GM23248 (cell line): ENCODE data around the gene CAMTA1. TPM values are rescaled to one million over a fixed set of nuclear protein-coding genes. Genes with fewer than 3 reads are reported as not detected.

Experiments used
- DNase-seq: peaks from one replicate; pipeline ENCODE4 v3.0.0-alpha.2; 2015
- H2AFZ ChIP-seq: fragments of 200-600 bp; sonication (generic); 2 replicates; pipeline ENCODE4 v1.6.1; 2016; ENCODE audit warnings: antibody characterized with exemption
- H3F3A ChIP-seq: fragments of 200-600 bp; sonication (generic); 2 replicates; pipeline ENCODE4 v1.6.1; 2016; ENCODE audit warnings: mild to moderate bottlenecking, antibody characterized with exemption, mixed run types; ENCODE audit not compliant: insufficient read depth
- H3K27ac ChIP-seq: fragments of 200-600 bp; sonication (generic); 2 replicates; pipeline ENCODE4 v1.5.1; 2016; ENCODE audit warnings: mild to moderate bottlenecking
- H3K27me3 ChIP-seq: fragments of 200-600 bp; sonication (generic); replicated peaks from 2 replicates; pipeline ENCODE4 v1.6.1; 2016; ENCODE audit warnings: mild to moderate bottlenecking; ENCODE audit not compliant: insufficient read depth
- H3K36me3 ChIP-seq: fragments of 200-600 bp; sonication (generic); 2 replicates; pipeline ENCODE4 v1.6.1; 2016; ENCODE audit warnings: low read depth, mild to moderate bottlenecking
- H3K4me1 ChIP-seq: fragments of 200-600 bp; sonication (generic); 2 replicates; pipeline ENCODE4 v1.6.1; 2016; ENCODE audit warnings: mild to moderate bottlenecking; ENCODE audit not compliant: insufficient read depth
- H3K4me2 ChIP-seq: fragments of 200-600 bp; sonication (generic); one replicate; pipeline ENCODE4 v1.6.1; 2016; ENCODE audit warnings: mild to moderate bottlenecking; ENCODE audit not compliant: unreplicated experiment
- H3K4me3 ChIP-seq: fragments of 200-600 bp; sonication (generic); 2 replicates; pipeline ENCODE4 v1.5.1; 2016; ENCODE audit warnings: mild to moderate bottlenecking
- H3K79me2 ChIP-seq: fragments of 200-600 bp; sonication (generic); 2 replicates; pipeline ENCODE4 v1.6.1; 2016; ENCODE audit warnings: mild to moderate bottlenecking; ENCODE audit not compliant: insufficient read depth
- H3K9ac ChIP-seq: fragments of 200-600 bp; sonication (generic); 2 replicates; pipeline ENCODE4 v1.6.1; 2016; ENCODE audit warnings: mild to moderate bottlenecking
- H3K9me2 ChIP-seq: fragments of 200-600 bp; sonication (generic); 2 replicates; pipeline ENCODE4 v1.6.1; 2016; ENCODE audit warnings: mixed run types, mild to moderate bottlenecking, moderate library complexity; ENCODE audit not compliant: insufficient read depth
- H3K9me3 ChIP-seq: fragments of 200-600 bp; sonication (generic); one replicate; pipeline ENCODE4 v1.6.1; 2017; ENCODE audit warnings: low read depth
- H4K20me1 ChIP-seq: fragments of 200-600 bp; sonication (generic); 2 replicates; pipeline ENCODE4 v1.6.0; 2016; ENCODE audit not compliant: insufficient read depth
- EZH2 ChIP-seq: fragments of 200-600 bp; sonication (generic); IDR thresholded peaks from 2 replicates; pipeline ENCODE4 v1.6.1; 2018; ENCODE audit warnings: antibody characterized with exemption, mild to moderate bottlenecking; ENCODE audit not compliant: insufficient read depth, poor library complexity, severe bottlenecking
- EZH2phosphoT487 ChIP-seq: fragments of 200-600 bp; sonication (generic); IDR thresholded peaks from 2 replicates; pipeline ENCODE4 v1.6.1; 2018; ENCODE audit warnings: antibody characterized with exemption, moderate library complexity, mild to moderate bottlenecking, low read depth; ENCODE audit not compliant: insufficient read depth
- WGBS, 2 experiments: methylation state at CpG; one replicate each; pipeline ENCODE4 v1.1.6; 2015 to 2017; ENCODE audit warnings: low lambda C conversion rate in 2 of 2, low coverage in 1 of 2; ENCODE audit errors: missing lambda C conversion rate in 2 of 2; 5-methylcytosine and 5-hydroxymethylcytosine counted together
- in situ Hi-C: fragments of 300-500 bp; cut with MboI; formaldehyde crosslinking; loops from 2 replicates; pipeline ENCODE4 v1.15.0; 2020
- polyA plus RNA-seq: library from polyadenylated mRNA; unstranded; fragments of >200 nt; fragmentation: Nextera tagmentation; extraction: Ambion mirVana; gene quantifications from 2 replicates; pipeline ENCODE4 v1.2.1, GENCODE V29; 2016
- total RNA-seq: library from RNA; depleted of rRNA; stranded (reverse); fragments of >200 nt; shearing (Covaris generic); gene quantifications from 2 replicates; pipeline ENCODE4 v1.2.3, GENCODE V29; 2014

Gene CAMTA1
- total and polyA plus RNA-seq, 2 experiments from 2014 or later = 50.1 to 165 TPM

DNA sequence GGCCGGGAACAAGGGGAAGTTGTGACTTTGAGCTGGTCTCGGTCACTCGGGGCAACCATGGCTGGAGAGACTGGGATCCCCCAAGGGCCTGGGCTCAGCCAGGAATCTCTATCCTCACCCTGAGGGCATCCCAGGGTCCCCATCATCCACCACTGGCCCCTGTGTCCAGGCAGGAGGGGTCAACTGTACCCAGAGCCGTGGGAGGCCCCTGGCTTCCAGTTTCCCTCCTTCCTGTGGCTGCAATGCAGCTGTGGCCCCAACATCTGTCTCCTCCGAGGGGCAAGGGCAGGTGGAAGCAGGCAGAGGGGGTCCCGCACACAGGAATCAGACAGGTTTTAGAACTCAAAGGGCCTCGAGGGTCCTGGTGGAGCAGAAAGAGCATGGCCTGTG is 653.1 kb downstream of the CAMTA1 start:
- Histone ChIP-seq H3K27ac (no peak overlapping the region), H3K9me3 (no peaks in the 10 kb centered on the region), H3F3A (no peaks in the 10 kb centered on the region), H3K9me2 (no peaks in the 10 kb centered on the region), H2AFZ (no peak overlapping the region), H3K4me2 (no peak overlapping the region), H3K79me2 (no peaks in the 10 kb centered on the region), H3K9ac (no peak overlapping the region), H4K20me1 (no peaks in the 10 kb centered on the region), H3K4me3 (no peak overlapping the region), H3K27me3 (no peaks in the 10 kb centered on the region), H3K4me1 (no peaks in the 10 kb centered on the region), H3K36me3 (no peaks in the 10 kb centered on the region)
- 74 to 76% methylated on average over 7 of the region's 7 CpGs for WGBS, 2 experiments
- in situ Hi-C loops = no loop called here
- TF ChIP-seq EZH2 (no peak), EZH2phosphoT487 (no peak)
- DNase-seq = no peak

DNA sequence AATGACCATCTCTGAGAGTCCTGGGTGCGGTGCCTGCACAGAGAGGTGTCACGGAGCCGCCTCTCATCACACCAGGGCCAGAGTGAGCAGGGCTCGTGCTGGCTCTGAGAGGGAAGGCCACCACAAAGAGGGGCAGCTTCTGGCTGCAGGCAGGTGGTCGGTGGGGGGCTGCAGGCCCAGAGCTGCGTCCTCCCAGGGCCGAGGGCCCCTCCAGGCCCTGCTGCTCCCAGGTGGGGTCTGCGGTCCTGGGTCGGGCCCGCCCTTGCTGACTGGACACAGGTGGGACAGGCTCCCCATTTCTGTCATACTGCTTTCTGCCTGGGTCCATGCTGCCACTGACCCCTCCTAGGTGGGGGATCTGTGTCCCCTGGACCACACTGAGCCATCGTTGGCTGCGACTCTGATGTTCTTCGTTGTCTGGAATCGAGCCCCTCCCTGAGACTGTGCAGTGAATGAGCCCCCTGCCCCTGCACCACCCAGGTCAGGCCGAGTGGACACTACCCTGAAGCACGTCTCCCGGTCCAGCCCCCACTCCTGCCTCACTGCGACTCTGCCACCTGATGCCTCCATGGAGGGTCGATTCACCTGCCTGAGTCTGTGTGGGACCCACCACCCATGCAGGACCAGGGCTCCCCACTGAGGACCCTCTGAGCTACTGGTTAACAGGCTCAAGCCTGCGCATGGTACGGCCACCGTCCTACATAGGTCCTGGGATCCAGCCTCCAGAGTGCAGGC is 653.8 kb downstream of the CAMTA1 start:
- in situ Hi-C loops = no loop called here
- TF ChIP-seq EZH2 = no peak
- no peak for TF ChIP-seq EZH2phosphoT487
- WGBS, 2 experiments = 92 to 93% methylated on average over 17 to 19 of the region's 22 CpGs

GRCh38 chr1:7440154-7440553 is 654.9 kb downstream of the CAMTA1 start:
- Histone ChIP-seq H3F3A (no peaks in the 10 kb centered on the region), H3K4me3 (no peak overlapping the region), H3K27ac (no peak overlapping the region), H3K9ac (no peak overlapping the region), H3K4me2 (no peak overlapping the region), H3K36me3 (no peaks in the 10 kb centered on the region), H3K9me2 (no peaks in the 10 kb centered on the region), H3K27me3 (no peaks in the 10 kb centered on the region), H3K79me2 (no peaks in the 10 kb centered on the region), H3K4me1 (no peaks in the 10 kb centered on the region), H3K9me3 (no peaks in the 10 kb centered on the region), H2AFZ (no peak overlapping the region), H4K20me1 (no peaks in the 10 kb centered on the region)
- in situ Hi-C loops = no loop called here
- WGBS, 2 experiments = 90 to 91% methylated on average over 13 of the region's 13 CpGs
- no peak for DNase-seq
- no peak for TF ChIP-seq EZH2
- no peak for TF ChIP-seq EZH2phosphoT487

More for the DNA sequence above, 653.8 kb downstream of the CAMTA1 start:
- Histone ChIP-seq H3K4me2 (no peak overlapping the region), H2AFZ (no peak overlapping the region), H4K20me1 (no peaks in the 10 kb centered on the region), H3K4me1 (no peaks in the 10 kb centered on the region), H3K27ac (no peak overlapping the region), H3K9me2 (no peaks in the 10 kb centered on the region), H3K4me3 (no peak overlapping the region), H3K36me3 (no peaks in the 10 kb centered on the region), H3F3A (no peaks in the 10 kb centered on the region), H3K79me2 (no peaks in the 10 kb centered on the region), H3K27me3 (no peaks in the 10 kb centered on the region), H3K9me3 (no peaks in the 10 kb centered on the region), H3K9ac (no peak overlapping the region)
- no peak for DNase-seq

- TF ChIP-seq EZH2 = no peak
- no peak for TF ChIP-seq EZH2phosphoT487
- in situ Hi-C loops = no loop called here
Measured at GRCh38 chr1:7441143-7441841, 656.0 kb downstream of the CAMTA1 start.

More at GRCh38 chr1:7441143-7441841, 656.0 kb downstream of the CAMTA1 start:
- Histone ChIP-seq H2AFZ (no peak overlapping the region), H4K20me1 (no peaks in the 10 kb centered on the region), H3K4me2 (no peak overlapping the region), H3K27ac (no peak overlapping the region), H3K4me3 (no peak overlapping the region), H3K27me3 (no peaks in the 10 kb centered on the region), H3K9me2 (no peaks in the 10 kb centered on the region), H3K9ac (no peak overlapping the region), H3K9me3 (no peaks in the 10 kb centered on the region), H3K4me1 (no peaks in the 10 kb centered on the region), H3F3A (no peaks in the 10 kb centered on the region), H3K36me3 (no peaks in the 10 kb centered on the region), H3K79me2 (no peaks in the 10 kb centered on the region)
- 81 to 84% methylated on average over 16 of the region's 16 CpGs for WGBS, 2 experiments
- no peak for DNase-seq
